ENCODE data around the gene AUTS2. TPM values are rescaled to one million over a fixed set of nuclear protein-coding genes. Genes with fewer than 3 reads are reported as not detected.

Gene AUTS2
- total RNA-seq, 5 donors from 2014 or later (not counting 1 experiment from before 2014, with no cell fraction given) = 10.6 to 66.2 (median 37.6) TPM

DNA sequence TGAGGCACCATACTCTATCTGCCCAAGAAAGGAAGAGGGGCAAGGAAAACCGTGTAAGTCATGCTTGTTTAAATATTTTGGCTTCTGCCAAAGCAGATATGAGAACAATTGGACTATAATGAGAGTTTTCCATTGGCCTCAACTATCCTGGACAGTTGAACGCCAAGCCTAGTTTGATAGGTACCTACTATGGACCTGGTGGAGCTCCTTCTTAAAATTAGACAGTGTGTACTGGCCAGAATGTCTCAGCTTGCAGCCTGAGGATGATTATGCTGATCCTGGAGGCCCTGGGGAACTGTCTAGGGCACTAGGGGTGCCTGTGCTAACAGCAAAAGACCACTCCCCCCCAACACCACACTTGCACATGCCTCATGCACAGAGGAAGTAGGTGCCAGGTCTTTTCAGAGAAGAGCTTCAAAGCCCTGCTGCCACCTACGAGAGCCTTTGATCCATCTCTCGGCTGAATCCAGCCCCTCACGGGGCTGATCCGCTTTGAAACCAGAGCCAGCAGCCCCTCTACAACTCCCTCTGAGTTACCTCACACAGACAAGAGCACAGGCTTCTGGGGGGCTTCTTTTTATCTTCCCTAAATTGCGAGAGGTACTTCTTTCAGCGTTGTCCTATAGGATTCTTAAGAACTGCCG, 1059.8 kb downstream of the AUTS2 start:
- peak in 2 of 35 experiments; percentile 19 to 29 for DNase-seq
- peak in 1 of 4 experiments; percentile 52 for ATAC-seq (replicated peaks in 1 of 4)
- POLR2A ChIA-PET = interaction anchor here in 1 of 2 donors (1.5 kb wide), 1 partner anchor 10 kb away, joined by 6 read pairs; no protein-coding TSS in a partner anchor

GRCh38 chr7:70659263-70659662, 1061.0 kb downstream of the AUTS2 start:
- CTCF ChIA-PET = no interaction called here
- WGBS (ENCODE audit: insufficient coverage) = no CpG with 5 or more reads among the region's 8 CpGs
- H3K9me3 Mint-ChIP-seq = peaks cover 0 to 3% (median 0%) of the 10 kb centered on the region in 3 donors
- POLR2A ChIA-PET = interaction anchor here in 1 of 2 donors (1.5 kb wide), 1 partner anchor 11 kb away, joined by 6 read pairs; no protein-coding TSS in a partner anchor
- peaks cover 21 to 37% (median 32%) of the 10 kb centered on the region in 3 donors for H3K4me1 Mint-ChIP-seq
- DNase-seq (peak in 6 of 35 experiments; percentile 12 to 47 (median 24)), ATAC-seq (replicated peaks in 1 of 4) (peak in 1 of 4 experiments; percentile 49)
- H3K36me3 Mint-ChIP-seq = no peaks in the 10 kb centered on the region
- Histone ChIP-seq H3K36me3 (ENCODE audit: control insufficient read depth in 2 of 2, extremely low read depth in 1 of 2, insufficient read depth in 1 of 2, low read length in 1 of 2) (peaks cover 0 to 9% of the 10 kb centered on the region in 2 donors), H3K4me1 (ENCODE audit: control insufficient read depth in 1 of 2, extremely low read depth in 1 of 2, insufficient read depth in 2 of 2, low read length in 2 of 2) (peaks cover 39% of the 10 kb centered on the region in 2 experiments), H3K27ac (ENCODE audit: low read length) (no peak overlapping the region), H3K4me3 (ENCODE audit: control insufficient read depth in 1 of 2, extremely low read depth in 1 of 2, low read length in 1 of 2) (no peak overlapping the region), H3K9me3 (no peaks in the 10 kb centered on the region), H3K27me3 (replicated peaks in 1 of 2; ENCODE audit: control insufficient read depth in 2 of 2, extremely low read depth in 1 of 2, insufficient read depth in 2 of 2, low read length in 1 of 2) (no peaks in the 10 kb centered on the region)
- H3K27me3 Mint-ChIP-seq = peaks cover 0 to 2% of the 10 kb centered on the region in 2 donors
- H3K4me3 Mint-ChIP-seq = peak overlapping the region in 1 of 3 donors; percentile 64
- H3K27ac Mint-ChIP-seq = peak overlapping the region; percentile 47 to 57

More for the DNA sequence above, 1059.8 kb downstream of the AUTS2 start:
- Histone ChIP-seq H3K9me3 (no peaks in the 10 kb centered on the region), H3K36me3 (ENCODE audit: control insufficient read depth in 2 of 2, extremely low read depth in 1 of 2, insufficient read depth in 1 of 2, low read length in 1 of 2) (peaks cover 0 to 9% of the 10 kb centered on the region in 2 donors), H3K4me1 (ENCODE audit: control insufficient read depth in 1 of 2, extremely low read depth in 1 of 2, insufficient read depth in 2 of 2, low read length in 2 of 2) (peaks cover 39% of the 10 kb centered on the region in 2 experiments), H3K27ac (ENCODE audit: low read length) (no peak overlapping the region), H3K27me3 (replicated peaks in 1 of 2; ENCODE audit: control insufficient read depth in 2 of 2, extremely low read depth in 1 of 2, insufficient read depth in 2 of 2, low read length in 1 of 2) (no peaks in the 10 kb centered on the region), H3K4me3 (ENCODE audit: control insufficient read depth in 1 of 2, extremely low read depth in 1 of 2, low read length in 1 of 2) (no peak overlapping the region)
- Mint-ChIP-seq H3K4me1 (peaks cover 21 to 37% (median 32%) of the 10 kb centered on the region in 3 donors), H3K4me3 (peak overlapping the region in 1 of 3 donors; percentile 64), H3K27ac (no peak overlapping the region), H3K36me3 (no peaks in the 10 kb centered on the region), H3K9me3 (peaks cover 0 to 3% (median 0%) of the 10 kb centered on the region in 3 donors), H3K27me3 (peaks cover 0 to 2% of the 10 kb centered on the region in 2 donors)
- CTCF ChIA-PET = interaction anchor here in 1 of 2 donors (0.6 kb wide), 1 partner anchor 10 kb away, joined by 3 read pairs; no protein-coding TSS in a partner anchor
- WGBS (ENCODE audit: insufficient coverage) = 55% methylated on average over 5 of the region's 9 CpGs

DNA sequence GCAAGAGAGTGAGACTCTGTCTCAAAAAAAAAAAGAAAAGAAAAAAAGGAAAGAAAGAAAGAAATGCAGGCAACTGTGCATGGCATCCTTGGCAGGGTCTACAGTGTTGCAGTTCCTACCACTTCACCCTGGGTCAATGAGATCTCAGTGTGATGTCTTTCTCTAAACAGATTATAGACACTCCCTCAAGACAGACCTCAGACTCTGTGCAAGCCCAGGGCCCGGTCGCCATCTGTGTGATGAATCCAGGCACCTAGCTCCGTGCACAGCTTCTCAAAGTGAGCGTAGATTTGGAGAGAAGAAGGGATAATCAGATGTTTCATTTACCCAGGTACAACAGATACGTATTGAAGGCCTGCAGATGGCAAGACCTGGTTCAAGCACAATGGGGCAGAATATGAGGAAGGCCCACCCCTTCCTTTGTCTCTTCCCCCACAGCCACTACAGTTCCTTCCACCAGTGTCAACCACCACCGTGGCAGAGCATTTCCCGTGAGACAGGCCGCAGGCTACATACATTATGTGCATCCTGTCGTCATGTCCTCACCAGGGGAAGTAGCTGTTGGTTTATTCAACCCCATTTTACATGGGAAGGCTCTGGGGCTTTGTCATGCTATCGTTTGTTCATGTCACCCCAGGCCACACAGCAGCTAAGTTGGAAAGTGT, 1062.0 kb downstream of the AUTS2 start:
- peak overlapping the region; percentile 26 to 57 for H3K27ac Mint-ChIP-seq
- H3K4me1 Mint-ChIP-seq = peaks cover 21 to 37% (median 32%) of the 10 kb centered on the region in 3 donors
- peak; percentile 61 to 91 (median 84) for ATAC-seq (replicated peaks in 1 of 4)
- peak in 34 of 35 experiments; percentile 38 to 81 (median 63) for DNase-seq
- Histone ChIP-seq H3K36me3 (ENCODE audit: control insufficient read depth in 2 of 2, extremely low read depth in 1 of 2, insufficient read depth in 1 of 2, low read length in 1 of 2) (peaks cover 0 to 9% of the 10 kb centered on the region in 2 donors), H3K9me3 (no peaks in the 10 kb centered on the region), H3K4me3 (ENCODE audit: control insufficient read depth in 1 of 2, extremely low read depth in 1 of 2, low read length in 1 of 2) (no peak overlapping the region), H3K4me1 (ENCODE audit: control insufficient read depth in 1 of 2, extremely low read depth in 1 of 2, insufficient read depth in 2 of 2, low read length in 2 of 2) (peaks cover 39% of the 10 kb centered on the region in 2 experiments), H3K27ac (ENCODE audit: low read length) (peak overlapping the region; percentile 76), H3K27me3 (replicated peaks in 1 of 2; ENCODE audit: control insufficient read depth in 2 of 2, extremely low read depth in 1 of 2, insufficient read depth in 2 of 2, low read length in 1 of 2) (no peaks in the 10 kb centered on the region)
- WGBS (ENCODE audit: insufficient coverage) = 7% methylated on average over 4 of the region's 10 CpGs
- peak overlapping the region in 1 of 3 donors; percentile 13 for H3K4me3 Mint-ChIP-seq
- peaks cover 0 to 2% of the 10 kb centered on the region in 2 donors for H3K27me3 Mint-ChIP-seq
- no peaks in the 10 kb centered on the region for H3K36me3 Mint-ChIP-seq
- ChIA-PET CTCF (interaction anchor here in 1 of 2 donors (1.0 kb wide), 2 partner anchors 12 to 38 kb away, joined by 3 to 8 read pairs; no protein-coding TSS in a partner anchor), POLR2A (interaction anchor here (0.6 to 1.4 kb wide), 3 partner anchors 12 to 36 kb away, joined by 3 to 6 read pairs (median 4); no protein-coding TSS in a partner anchor)
- H3K9me3 Mint-ChIP-seq = peaks cover 0 to 3% (median 0%) of the 10 kb centered on the region in 3 donors

DNA sequence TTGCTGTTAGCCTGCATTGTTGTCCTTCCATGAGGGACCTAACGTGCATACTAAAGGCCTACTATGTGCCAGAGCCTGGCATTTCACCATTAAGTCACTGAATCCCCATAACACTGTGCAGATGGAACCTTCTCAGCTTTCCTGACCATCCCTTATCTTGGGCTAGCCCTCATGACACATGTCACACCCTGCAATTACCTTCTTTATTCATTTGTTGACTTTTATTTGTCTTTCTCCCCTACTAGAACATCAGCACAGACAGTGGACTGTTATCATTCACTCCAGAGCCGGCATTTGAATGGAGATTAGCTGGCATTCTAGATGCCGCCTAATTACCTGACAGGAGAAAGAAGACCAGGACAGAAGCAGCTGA, 1062.5 kb downstream of the AUTS2 start:
- no peak for DNase-seq
- CTCF ChIA-PET = interaction anchor here in 1 of 2 donors (1.0 kb wide), 2 partner anchors 12 to 38 kb away, joined by 3 to 8 read pairs; no protein-coding TSS in a partner anchor
- WGBS (ENCODE audit: insufficient coverage) = 100% methylated on average over 1 of the region's 3 CpGs
- Histone ChIP-seq H3K27ac (ENCODE audit: low read length) (peak overlapping the region; percentile 76), H3K27me3 (replicated peaks in 1 of 2; ENCODE audit: control insufficient read depth in 2 of 2, extremely low read depth in 1 of 2, insufficient read depth in 2 of 2, low read length in 1 of 2) (no peaks in the 10 kb centered on the region), H3K36me3 (ENCODE audit: control insufficient read depth in 2 of 2, extremely low read depth in 1 of 2, insufficient read depth in 1 of 2, low read length in 1 of 2) (peaks cover 0 to 9% of the 10 kb centered on the region in 2 donors), H3K9me3 (no peaks in the 10 kb centered on the region), H3K4me1 (ENCODE audit: control insufficient read depth in 1 of 2, extremely low read depth in 1 of 2, insufficient read depth in 2 of 2, low read length in 2 of 2) (peaks cover 39% of the 10 kb centered on the region in 2 experiments), H3K4me3 (ENCODE audit: control insufficient read depth in 1 of 2, extremely low read depth in 1 of 2, low read length in 1 of 2) (no peak overlapping the region)
- no peaks in the 10 kb centered on the region for H3K36me3 Mint-ChIP-seq
- H3K4me3 Mint-ChIP-seq = peak overlapping the region in 1 of 3 donors; percentile 13
- ATAC-seq (replicated peaks in 1 of 4) = no peak
- peaks cover 0 to 2% of the 10 kb centered on the region in 2 donors for H3K27me3 Mint-ChIP-seq
- H3K9me3 Mint-ChIP-seq = peaks cover 0 to 3% (median 0%) of the 10 kb centered on the region in 3 donors
- peaks cover 21 to 37% (median 32%) of the 10 kb centered on the region in 3 donors for H3K4me1 Mint-ChIP-seq
- H3K27ac Mint-ChIP-seq = peak overlapping the region; percentile 26 to 57
- POLR2A ChIA-PET = interaction anchor here (0.6 to 1.4 kb wide), 3 partner anchors 13 to 35 kb away, joined by 3 to 6 read pairs (median 4); no protein-coding TSS in a partner anchor

GRCh38 chr7:70663680-70664079, 1065.4 kb downstream of the AUTS2 start:
- no peak overlapping the region for H3K27ac Mint-ChIP-seq
- CTCF ChIA-PET = interaction anchor here in 1 of 2 donors (0.8 kb wide), 1 partner anchor 35 kb away, joined by 3 read pairs; no protein-coding TSS in a partner anchor
- H3K9me3 Mint-ChIP-seq = peaks cover 0 to 3% (median 0%) of the 10 kb centered on the region in 3 donors
- Histone ChIP-seq H3K4me1 (ENCODE audit: control insufficient read depth in 1 of 2, extremely low read depth in 1 of 2, insufficient read depth in 2 of 2, low read length in 2 of 2) (peaks cover 22 to 35% of the 10 kb centered on the region in 2 experiments), H3K9me3 (no peaks in the 10 kb centered on the region), H3K27me3 (replicated peaks in 1 of 2; ENCODE audit: control insufficient read depth in 2 of 2, extremely low read depth in 1 of 2, insufficient read depth in 2 of 2, low read length in 1 of 2) (no peaks in the 10 kb centered on the region), H3K36me3 (ENCODE audit: control insufficient read depth in 2 of 2, extremely low read depth in 1 of 2, insufficient read depth in 1 of 2, low read length in 1 of 2) (peaks cover 0 to 9% of the 10 kb centered on the region in 2 donors), H3K27ac (ENCODE audit: low read length) (no peak overlapping the region), H3K4me3 (ENCODE audit: control insufficient read depth in 1 of 2, extremely low read depth in 1 of 2, low read length in 1 of 2) (no peak overlapping the region)
- no peaks in the 10 kb centered on the region for H3K36me3 Mint-ChIP-seq
- no CpG with 5 or more reads among the region's 3 CpGs for WGBS (ENCODE audit: insufficient coverage)
- H3K4me1 Mint-ChIP-seq = peaks cover 18 to 28% (median 24%) of the 10 kb centered on the region in 3 donors
- no peak overlapping the region for H3K4me3 Mint-ChIP-seq
- POLR2A ChIA-PET = interaction anchor here in 1 of 2 donors (0.6 kb wide), 1 partner anchor 25 kb away, joined by 3 read pairs; no protein-coding TSS in a partner anchor
- ATAC-seq (replicated peaks in 1 of 4) (no peak), DNase-seq (no peak)
- H3K27me3 Mint-ChIP-seq = peaks cover 0 to 6% of the 10 kb centered on the region in 2 donors

Measured in T-cell (primary cell).